OCI-LY3 (cell line): ENCODE results near the gene ARFRP1.

Experiments
- H2AFZ ChIP-seq: fragments of 200-600, 300-600 bp; shearing (Covaris generic); 2 replicates; pipeline ENCODE4 v1.6.0; 2014; ENCODE audit warnings: antibody characterized with exemption, low read depth, low read length
- H3K27ac ChIP-seq: fragments of 200-600, 300-600 bp; sonication (generic); 2 replicates; pipeline ENCODE4 v1.5.1; 2014; ENCODE audit warnings: mild to moderate bottlenecking, low read length, moderate library complexity, mixed read lengths
- H3K27me3 ChIP-seq: fragments of 200-600, 300-600 bp; sonication (generic); 2 replicates; pipeline ENCODE4 v1.6.1; 2014; ENCODE audit warnings: low read depth, low read length, mixed read lengths
- H3K36me3 ChIP-seq: fragments of 200-600, 300-600 bp; sonication (generic); replicated peaks from 2 replicates; pipeline ENCODE3; 2014; ENCODE audit warnings: low read depth, low read length, mixed read lengths
- H3K4me1 ChIP-seq: fragments of 300-600, 200-600 bp; sonication (generic); 2 replicates; pipeline ENCODE4 v1.6.1; 2014; ENCODE audit warnings: low read length, mixed read lengths
- H3K4me2 ChIP-seq: fragments of 200-600, 300-600 bp; sonication (generic); 2 replicates; pipeline ENCODE4 v1.6.1; 2014; ENCODE audit warnings: low read length, mixed read lengths
- H3K4me3 ChIP-seq: fragments of 300-600, 200-600 bp; sonication (generic); 2 replicates; pipeline ENCODE4 v1.5.1; 2014; ENCODE audit warnings: antibody characterized with exemption, mild to moderate bottlenecking, low read length, moderate library complexity
- H3K79me2 ChIP-seq: fragments of 300-600, 200-600 bp; shearing (Covaris generic); 2 replicates; pipeline ENCODE4 v1.6.1; 2014; ENCODE audit warnings: mild to moderate bottlenecking, low read length, mixed read lengths
- H3K9ac ChIP-seq: fragments of 300-600, 200-600 bp; shearing (Covaris generic); 2 replicates; pipeline ENCODE4 v1.6.0; 2014; ENCODE audit warnings: mild to moderate bottlenecking, low read length, moderate library complexity
- H3K9me3 ChIP-seq: fragments of 200-600, 300-600 bp; shearing (Covaris generic); 2 replicates; pipeline ENCODE4 v1.6.1; 2014; ENCODE audit warnings: low read length, mixed read lengths; ENCODE audit not compliant: insufficient read depth
- H4K20me1 ChIP-seq: fragments of 200-600, 300-600 bp; sonication (generic); 2 replicates; pipeline ENCODE4 v1.6.1; 2016; ENCODE audit warnings: low read length, mixed read lengths; ENCODE audit not compliant: insufficient read depth
- CTCF ChIP-seq: fragments of 200-600, 300-600 bp; sonication (generic); IDR thresholded peaks from 2 replicates; pipeline ENCODE4 v1.5.1; 2014; ENCODE audit warnings: antibody characterized with exemption, low read length, low read depth
- EZH2phosphoT487 ChIP-seq: fragments of 200-600 bp; shearing (Covaris generic); IDR thresholded peaks from 2 replicates; pipeline ENCODE4 v1.6.1; 2018; ENCODE audit warnings: antibody characterized with exemption, mixed run types, low read depth

Gene ARFRP1

DNA sequence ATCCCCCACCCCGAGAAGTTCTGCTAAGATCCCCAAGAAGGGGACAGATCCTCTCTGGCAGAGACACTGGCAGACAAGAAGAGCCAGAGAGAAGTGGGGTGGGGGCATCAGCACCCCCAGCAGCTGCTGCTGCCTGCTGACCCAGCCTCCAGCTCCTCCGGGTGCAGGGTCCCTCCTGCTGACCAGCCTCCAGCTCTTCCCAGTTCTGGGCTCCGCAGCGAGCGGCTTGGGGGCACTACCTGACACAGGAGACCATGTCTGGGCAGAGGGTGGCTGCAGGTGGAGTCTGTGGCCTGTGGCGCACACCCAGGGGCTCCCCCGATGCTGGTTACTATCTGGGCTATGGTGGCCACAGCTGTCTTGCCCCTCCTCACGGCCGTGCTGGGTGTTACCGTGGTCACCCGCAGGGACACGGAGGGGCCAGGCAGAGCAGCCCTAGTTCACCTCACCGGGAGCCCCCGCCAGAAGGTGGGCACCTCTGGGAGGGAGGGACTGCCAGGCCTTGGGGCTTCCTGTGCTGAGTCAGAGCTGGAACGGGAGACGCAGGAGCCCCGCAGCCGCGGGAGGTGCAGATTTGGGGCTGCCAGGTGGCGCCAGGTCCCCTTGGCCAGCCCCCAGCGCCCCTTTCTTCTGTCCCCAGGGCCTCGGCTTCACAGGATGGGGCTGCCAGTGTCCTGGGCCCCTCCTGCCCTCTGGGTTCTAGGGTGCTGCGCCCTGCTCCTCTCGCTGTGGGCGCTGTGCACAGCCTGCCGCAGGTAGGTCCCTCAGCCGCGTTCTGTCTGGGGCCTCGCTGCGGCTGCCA is 29.3 kb upstream of the ARFRP1 start:
- TF ChIP-seq EZH2phosphoT487 (no peak), CTCF (peak; percentile 14)
- no peaks in the 10 kb centered on the region for H4K20me1 ChIP-seq
- H2AFZ ChIP-seq: no peak overlapping the region
- H3K9me3 ChIP-seq: no peaks in the 10 kb centered on the region
- H3K36me3 ChIP-seq: peaks cover 15% of the 10 kb centered on the region
- peak overlapping the region; percentile 91 for H3K4me2 ChIP-seq
- H3K4me1 ChIP-seq: peaks cover 38% of the 10 kb centered on the region
- H3K27ac ChIP-seq: peak overlapping the region; percentile 79
- no peaks in the 10 kb centered on the region for H3K27me3 ChIP-seq
- peak overlapping the region; percentile 77 for H3K9ac ChIP-seq
- H3K79me2 ChIP-seq: peaks cover 2% of the 10 kb centered on the region
- peak overlapping the region; percentile 78 for H3K4me3 ChIP-seq

DNA sequence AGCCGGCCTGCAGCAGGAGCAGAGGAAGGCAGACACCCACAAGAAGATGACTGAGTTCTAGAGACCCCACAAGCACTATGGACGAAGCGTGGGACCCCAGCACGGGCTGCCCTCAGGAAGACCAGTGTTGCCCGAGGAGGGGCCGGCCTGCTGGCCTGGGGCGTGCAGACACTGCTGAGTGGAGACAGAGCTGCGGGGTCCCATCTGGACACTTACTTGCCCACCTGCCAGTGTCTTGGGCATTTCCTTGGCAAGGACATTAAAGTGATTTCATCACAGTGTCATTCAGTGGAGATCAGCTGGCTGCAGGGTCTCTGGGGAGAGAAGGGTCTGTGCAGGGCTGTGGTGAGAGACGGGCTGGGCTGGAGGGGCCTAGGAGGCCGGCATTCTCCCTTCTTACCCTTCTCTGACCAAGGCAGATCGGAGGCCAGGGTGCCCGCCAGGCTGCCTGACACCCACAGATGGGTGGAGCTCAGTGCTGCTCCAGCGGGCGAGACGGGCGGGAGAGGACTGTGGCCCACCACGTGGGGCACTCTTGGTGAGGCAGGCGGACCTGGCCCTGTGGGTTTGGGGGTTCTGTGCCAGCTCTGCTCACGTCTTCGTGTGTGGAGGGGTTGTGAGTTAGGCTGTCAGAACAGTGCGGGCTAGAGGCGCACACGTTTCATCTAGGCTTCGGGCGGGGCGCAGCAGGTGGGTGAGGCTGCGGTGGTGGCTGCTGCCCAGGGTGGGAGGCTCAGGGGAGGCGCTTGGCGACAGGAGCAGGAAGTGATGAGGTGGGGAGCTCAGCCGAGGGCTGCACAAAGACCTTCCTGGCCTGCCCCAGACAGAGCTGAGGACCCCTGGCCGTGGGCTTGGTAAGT is 28.3 kb upstream of the ARFRP1 start, which contains the start of gene LIME1:
TSS of gene LIME1 (plus strand) at position 806 of the 860 bp plus-strand sequence. CDS start 886 bp downstream, outside the sequence.
- peaks cover 12% of the 10 kb centered on the region for H3K79me2 ChIP-seq
- no peaks in the 10 kb centered on the region for H3K27me3 ChIP-seq
- peaks cover 47% of the 10 kb centered on the region for H3K4me1 ChIP-seq
- H3K9me3 ChIP-seq: no peaks in the 10 kb centered on the region
- no peak within 1 kb of the TSS for H2AFZ ChIP-seq
- peak within 1 kb of the TSS; percentile 77 for H3K9ac ChIP-seq
- peak within 1 kb of the TSS; percentile 91 for H3K4me2 ChIP-seq
- peak within 1 kb of the TSS; percentile 79 for H3K27ac ChIP-seq
- H3K36me3 ChIP-seq: peaks cover 18% of the 10 kb centered on the region
- H3K4me3 ChIP-seq: peak within 1 kb of the TSS; percentile 78
- TF ChIP-seq CTCF (no peak; the same call in 1 of the 2 replicates), EZH2phosphoT487 (no peak)
- H4K20me1 ChIP-seq: no peaks in the 10 kb centered on the region

DNA sequence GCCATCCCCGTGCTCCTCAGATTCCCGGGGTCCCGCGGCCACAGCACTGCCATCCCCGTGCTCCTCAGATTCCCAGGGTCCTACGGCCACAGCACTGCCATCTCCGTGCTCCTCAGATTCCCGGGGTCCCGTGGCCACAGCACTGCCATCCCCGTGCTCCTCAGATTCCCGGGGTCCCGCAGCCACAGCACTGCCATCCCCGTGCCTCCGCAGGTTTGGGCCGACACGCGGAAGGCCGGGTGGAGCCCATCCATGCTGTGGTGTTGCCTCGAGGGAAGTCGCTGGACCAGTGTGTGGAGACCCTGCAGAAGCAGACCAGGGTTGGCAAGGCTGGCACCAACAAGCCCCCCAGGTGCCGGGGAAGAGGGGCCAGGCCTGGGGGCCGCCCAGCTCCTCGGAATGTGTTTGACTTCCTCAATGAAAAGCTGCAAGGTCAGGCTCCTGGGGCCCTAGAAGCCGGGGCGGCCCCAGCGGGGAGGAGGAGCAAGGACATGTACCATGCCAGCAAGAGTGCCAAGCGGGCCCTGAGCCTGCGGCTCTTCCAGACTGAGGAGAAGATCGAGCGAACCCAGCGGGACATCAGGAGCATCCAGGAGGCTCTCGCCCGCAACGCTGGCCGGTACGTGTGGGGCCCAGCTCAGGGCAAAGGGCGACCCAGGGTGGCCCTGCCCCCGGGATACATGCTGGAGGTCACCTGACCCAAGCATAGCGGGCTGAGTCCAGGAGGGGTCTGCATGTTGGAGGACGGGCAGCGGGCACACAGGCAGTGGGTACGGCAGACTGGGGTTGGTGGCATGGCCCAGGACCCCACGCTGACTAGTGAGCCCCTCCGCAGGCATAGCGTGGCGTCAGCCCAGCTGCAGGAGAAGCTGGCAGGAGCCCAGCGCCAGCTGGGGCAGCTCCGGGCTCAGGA is 27.4 kb upstream of the ARFRP1 start:
- no peak overlapping the region for H3K27ac ChIP-seq
- no peaks in the 10 kb centered on the region for H3K9me3 ChIP-seq
- H3K9ac ChIP-seq: no peak overlapping the region
- H3K4me3 ChIP-seq: no peak overlapping the region
- peaks cover 13% of the 10 kb centered on the region for H3K79me2 ChIP-seq
- no peaks in the 10 kb centered on the region for H4K20me1 ChIP-seq
- H3K4me1 ChIP-seq: peaks cover 53% of the 10 kb centered on the region
- H3K36me3 ChIP-seq: peaks cover 20% of the 10 kb centered on the region
- H3K4me2 ChIP-seq: no peak overlapping the region
- H2AFZ ChIP-seq: no peak overlapping the region
- no peaks in the 10 kb centered on the region for H3K27me3 ChIP-seq
- TF ChIP-seq CTCF (no peak), EZH2phosphoT487 (no peak)
